ENCODE measurements around the gene RBM24.
A peak's percentile ranks its signal among the peaks of the same experiment; 100 is the strongest.

Gene RBM24

DNA sequence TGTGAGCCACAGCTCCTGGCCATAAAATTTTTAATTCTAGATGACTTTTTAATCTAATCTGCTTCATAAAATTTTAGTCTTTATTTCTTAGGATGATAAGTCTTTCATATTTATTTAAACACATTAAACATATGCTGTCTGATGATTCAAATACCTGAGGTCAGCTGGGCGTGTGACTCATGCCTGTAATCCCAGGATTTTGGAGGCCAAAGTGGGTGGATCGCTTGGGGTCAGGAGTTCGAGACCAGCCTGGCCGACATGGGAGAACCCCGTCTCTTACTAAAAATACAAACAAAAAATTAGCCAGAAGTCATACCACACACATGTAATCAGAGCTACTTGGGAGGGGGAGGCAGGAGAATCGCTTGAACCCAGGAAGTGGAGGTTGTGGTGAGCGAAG is 53.1 kb downstream of the RBM24 start:
- Histone ChIP-seq H2BK5ac (ENCODE audit: low read depth, low read length, poor library complexity, severe bottlenecking) (no peak overlapping the region), H3K27ac (ENCODE audit: low read length, poor library complexity, severe bottlenecking) (no peak overlapping the region), H3K4me3 (ENCODE audit: insufficient read depth in 1 of 2, low read depth in 1 of 2, low read length in 2 of 2) (no peak overlapping the region), H3K4ac (ENCODE audit: low read depth in 1 of 2, low read length in 2 of 2) (no peak overlapping the region), H4K91ac (ENCODE audit: low read length) (no peak overlapping the region), H3K18ac (ENCODE audit: low read depth in 1 of 2, low read length in 2 of 2) (no peak overlapping the region), H3K23ac (ENCODE audit: low read length in 2 of 2) (no peak overlapping the region), H4K8ac (ENCODE audit: low read length) (no peak overlapping the region), H2BK12ac (ENCODE audit: low read length in 2 of 2) (no peak overlapping the region), H2BK120ac (ENCODE audit: low read depth, low read length) (no peak overlapping the region), H3K4me2 (ENCODE audit: low read length, poor library complexity, severe bottlenecking) (no peak overlapping the region), H2AK5ac (ENCODE audit: low read length, severe bottlenecking) (no peak overlapping the region), H3K36me3 (ENCODE audit: control insufficient read depth in 1 of 2, insufficient read depth in 2 of 2, low read depth in 1 of 2, low read length in 2 of 2) (no peaks in the 10 kb centered on the region), H3K4me1 (ENCODE audit: control insufficient read depth, insufficient read depth, low read depth, low read length) (peaks cover 4% of the 10 kb centered on the region), H3K79me1 (replicated peaks; ENCODE audit: low read length, poor library complexity, severe bottlenecking) (no peaks in the 10 kb centered on the region), H2BK15ac (ENCODE audit: low read depth, poor library complexity, severe bottlenecking) (no peak overlapping the region), H3K9ac (ENCODE audit: low read length) (no peak overlapping the region), H3K27me3 (ENCODE audit: control insufficient read depth in 1 of 2, insufficient read depth in 1 of 2, low read length in 2 of 2) (no peaks in the 10 kb centered on the region), H2AFZ (ENCODE audit: low read depth, low read length) (no peak overlapping the region), H3K9me3 (ENCODE audit: control insufficient read depth, low read length) (no peaks in the 10 kb centered on the region), H3K14ac (ENCODE audit: low read length in 2 of 2) (no peak overlapping the region)
- 92% methylated on average over 3 of the region's 7 CpGs for WGBS
- no peak for DNase-seq

DNA sequence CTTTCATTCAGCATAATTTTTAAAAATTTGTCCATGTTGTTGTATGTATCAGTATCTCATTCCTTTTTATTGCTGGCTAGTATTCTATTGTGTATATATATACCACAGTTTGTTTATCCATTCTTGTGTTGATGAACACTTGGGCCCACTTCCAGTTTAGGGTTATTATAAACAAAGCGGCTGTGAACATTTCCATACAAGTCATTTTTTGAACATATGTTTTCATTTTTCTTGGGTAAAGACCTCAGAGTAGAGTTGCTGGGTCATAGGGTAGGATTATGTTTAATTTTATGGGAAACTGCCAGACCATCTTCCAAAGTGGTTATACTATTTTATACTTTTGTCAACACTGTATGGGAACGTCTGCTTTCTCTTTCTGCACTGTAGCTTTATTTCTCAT is 55.3 kb downstream of the RBM24 start:
- no peak overlapping the region for H3K4me2 ChIP-seq (ENCODE audit: low read length, poor library complexity, severe bottlenecking)
- H2BK120ac ChIP-seq (ENCODE audit: low read depth, low read length) = no peak overlapping the region
- H3K9me3 ChIP-seq (ENCODE audit: control insufficient read depth, low read length) = no peaks in the 10 kb centered on the region
- H4K8ac ChIP-seq (ENCODE audit: low read length) = no peak overlapping the region
- WGBS = 33% methylated on average over 1 of the region's 2 CpGs
- H2BK5ac ChIP-seq (ENCODE audit: low read depth, low read length, poor library complexity, severe bottlenecking) = no peak overlapping the region
- no peaks in the 10 kb centered on the region for H3K27me3 ChIP-seq (ENCODE audit: control insufficient read depth in 1 of 2, insufficient read depth in 1 of 2, low read length in 2 of 2)
- H4K91ac ChIP-seq (ENCODE audit: low read length) = no peak overlapping the region
- no peak overlapping the region for H3K18ac ChIP-seq (ENCODE audit: low read depth in 1 of 2, low read length in 2 of 2)
- no peak overlapping the region for H2BK12ac ChIP-seq (ENCODE audit: low read length in 2 of 2)
- H2BK15ac ChIP-seq (ENCODE audit: low read depth, poor library complexity, severe bottlenecking) = no peak overlapping the region
- no peaks in the 10 kb centered on the region for H3K79me1 ChIP-seq (replicated peaks; ENCODE audit: low read length, poor library complexity, severe bottlenecking)
- H3K4me3 ChIP-seq (ENCODE audit: insufficient read depth in 1 of 2, low read depth in 1 of 2, low read length in 2 of 2) = no peak overlapping the region
- no peak overlapping the region for H3K4ac ChIP-seq (ENCODE audit: low read depth in 1 of 2, low read length in 2 of 2)
- no peak overlapping the region for H3K23ac ChIP-seq (ENCODE audit: low read length in 2 of 2)
- H3K9ac ChIP-seq (ENCODE audit: low read length) = no peak overlapping the region
- no peak overlapping the region for H3K14ac ChIP-seq (ENCODE audit: low read length in 2 of 2)
- H3K4me1 ChIP-seq (ENCODE audit: control insufficient read depth, insufficient read depth, low read depth, low read length) = peaks cover 4% of the 10 kb centered on the region
- H2AFZ ChIP-seq (ENCODE audit: low read depth, low read length) = no peak overlapping the region
- H2AK5ac ChIP-seq (ENCODE audit: low read length, severe bottlenecking) = no peak overlapping the region
- no peak overlapping the region for H3K27ac ChIP-seq (ENCODE audit: low read length, poor library complexity, severe bottlenecking)
- peak; percentile 59 for DNase-seq
- H3K36me3 ChIP-seq (ENCODE audit: control insufficient read depth in 1 of 2, insufficient read depth in 2 of 2, low read depth in 1 of 2, low read length in 2 of 2) = no peaks in the 10 kb centered on the region

DNA sequence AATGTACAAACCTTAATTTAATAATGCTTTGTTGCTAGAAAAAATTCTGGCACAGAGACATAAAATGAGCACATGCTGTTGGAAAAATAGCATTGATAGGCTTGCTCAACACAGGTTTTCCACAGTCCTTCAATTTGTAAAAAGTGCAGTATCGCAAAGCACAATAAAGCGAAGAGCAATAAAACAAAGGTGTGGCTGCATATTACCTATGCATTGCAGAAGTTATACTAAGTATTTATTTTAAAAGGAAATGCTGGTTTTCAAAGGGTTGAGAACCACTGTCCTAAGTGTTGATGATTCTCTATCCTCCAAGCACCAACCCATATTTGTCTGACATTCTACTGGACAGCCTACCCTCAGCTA is 58.1 kb downstream of the RBM24 start:
- H3K27ac ChIP-seq (ENCODE audit: low read length, poor library complexity, severe bottlenecking) = no peak overlapping the region
- no peak overlapping the region for H2BK5ac ChIP-seq (ENCODE audit: low read depth, low read length, poor library complexity, severe bottlenecking)
- no peak overlapping the region for H3K9ac ChIP-seq (ENCODE audit: low read length)
- no peak overlapping the region for H2AK5ac ChIP-seq (ENCODE audit: low read length, severe bottlenecking)
- H2BK120ac ChIP-seq (ENCODE audit: low read depth, low read length) = no peak overlapping the region
- no peak for DNase-seq
- no peak overlapping the region for H2AFZ ChIP-seq (ENCODE audit: low read depth, low read length)
- no peak overlapping the region for H3K18ac ChIP-seq (ENCODE audit: low read depth in 1 of 2, low read length in 2 of 2)
- H3K4me2 ChIP-seq (ENCODE audit: low read length, poor library complexity, severe bottlenecking) = no peak overlapping the region
- no peaks in the 10 kb centered on the region for H3K79me1 ChIP-seq (replicated peaks; ENCODE audit: low read length, poor library complexity, severe bottlenecking)
- H3K9me3 ChIP-seq (ENCODE audit: control insufficient read depth, low read length) = no peaks in the 10 kb centered on the region
- H2BK12ac ChIP-seq (ENCODE audit: low read length in 2 of 2) = no peak overlapping the region
- no peak overlapping the region for H3K23ac ChIP-seq (ENCODE audit: low read length in 2 of 2)
- H2BK15ac ChIP-seq (ENCODE audit: low read depth, poor library complexity, severe bottlenecking) = no peak overlapping the region
- H4K91ac ChIP-seq (ENCODE audit: low read length) = no peak overlapping the region
- H3K36me3 ChIP-seq (ENCODE audit: control insufficient read depth in 1 of 2, insufficient read depth in 2 of 2, low read depth in 1 of 2, low read length in 2 of 2) = no peaks in the 10 kb centered on the region
- H3K4me1 ChIP-seq (ENCODE audit: control insufficient read depth, insufficient read depth, low read depth, low read length) = no peaks in the 10 kb centered on the region
- no peak overlapping the region for H3K4me3 ChIP-seq (ENCODE audit: insufficient read depth in 1 of 2, low read depth in 1 of 2, low read length in 2 of 2)
- no peaks in the 10 kb centered on the region for H3K27me3 ChIP-seq (ENCODE audit: control insufficient read depth in 1 of 2, insufficient read depth in 1 of 2, low read length in 2 of 2)
- H3K14ac ChIP-seq (ENCODE audit: low read length in 2 of 2) = no peak overlapping the region
- no peak overlapping the region for H4K8ac ChIP-seq (ENCODE audit: low read length)
- H3K4ac ChIP-seq (ENCODE audit: low read depth in 1 of 2, low read length in 2 of 2) = no peak overlapping the region
- WGBS = 100% methylated on average over 2 of the region's 2 CpGs

DNA sequence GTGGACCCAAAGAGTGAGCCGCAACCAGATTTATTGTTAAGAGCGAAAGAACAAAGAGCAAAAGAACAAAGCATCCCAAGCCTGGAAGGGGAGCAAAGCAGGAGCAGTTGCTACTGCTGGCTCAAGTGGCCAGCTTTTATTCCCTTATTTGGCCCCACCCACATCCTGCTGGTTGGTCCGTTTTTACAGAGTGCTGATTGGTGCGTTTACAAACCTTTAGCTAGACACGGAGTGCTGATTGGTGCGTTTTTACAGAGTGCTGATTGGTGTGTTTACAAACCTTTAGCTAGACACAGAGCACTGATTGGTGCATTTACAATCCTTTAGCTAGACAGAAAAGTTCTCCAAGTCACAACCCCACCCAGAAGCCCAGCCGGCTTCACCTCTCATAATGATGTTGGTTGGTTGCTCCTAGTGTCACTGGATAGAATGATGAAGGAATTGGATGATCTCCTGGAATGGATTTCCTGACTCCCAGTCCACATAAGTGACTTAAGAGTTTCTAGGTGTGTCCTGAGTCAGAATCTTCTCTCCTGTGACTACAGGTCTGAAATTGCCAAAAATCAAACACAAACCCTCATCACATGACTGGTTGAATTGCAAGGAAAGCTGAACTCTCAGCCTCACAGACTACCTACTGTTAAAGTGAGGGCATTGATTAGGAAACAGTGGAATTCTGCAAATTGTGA is 60.1 kb downstream of the RBM24 start:
- no peak overlapping the region for H2AK5ac ChIP-seq (ENCODE audit: low read length, severe bottlenecking)
- no peak overlapping the region for H3K9ac ChIP-seq (ENCODE audit: low read length)
- H3K27me3 ChIP-seq (ENCODE audit: control insufficient read depth in 1 of 2, insufficient read depth in 1 of 2, low read length in 2 of 2) = no peaks in the 10 kb centered on the region
- no peak overlapping the region for H3K4ac ChIP-seq (ENCODE audit: low read depth in 1 of 2, low read length in 2 of 2)
- H2BK120ac ChIP-seq (ENCODE audit: low read depth, low read length) = no peak overlapping the region
- H3K14ac ChIP-seq (ENCODE audit: low read length in 2 of 2) = no peak overlapping the region
- H3K4me2 ChIP-seq (ENCODE audit: low read length, poor library complexity, severe bottlenecking) = no peak overlapping the region
- no peaks in the 10 kb centered on the region for H3K4me1 ChIP-seq (ENCODE audit: control insufficient read depth, insufficient read depth, low read depth, low read length)
- H2BK15ac ChIP-seq (ENCODE audit: low read depth, poor library complexity, severe bottlenecking) = no peak overlapping the region
- H3K79me1 ChIP-seq (replicated peaks; ENCODE audit: low read length, poor library complexity, severe bottlenecking) = no peaks in the 10 kb centered on the region
- H2AFZ ChIP-seq (ENCODE audit: low read depth, low read length) = no peak overlapping the region
- no peak overlapping the region for H3K23ac ChIP-seq (ENCODE audit: low read length in 2 of 2)
- no peak overlapping the region for H2BK5ac ChIP-seq (ENCODE audit: low read depth, low read length, poor library complexity, severe bottlenecking)
- no peak overlapping the region for H3K4me3 ChIP-seq (ENCODE audit: insufficient read depth in 1 of 2, low read depth in 1 of 2, low read length in 2 of 2)
- H4K91ac ChIP-seq (ENCODE audit: low read length) = no peak overlapping the region
- WGBS = 100% methylated on average over 4 of the region's 7 CpGs
- no peak overlapping the region for H2BK12ac ChIP-seq (ENCODE audit: low read length in 2 of 2)
- no peak overlapping the region for H3K27ac ChIP-seq (ENCODE audit: low read length, poor library complexity, severe bottlenecking)
- no peak overlapping the region for H3K18ac ChIP-seq (ENCODE audit: low read depth in 1 of 2, low read length in 2 of 2)
- DNase-seq = no peak
- no peak overlapping the region for H4K8ac ChIP-seq (ENCODE audit: low read length)
- no peaks in the 10 kb centered on the region for H3K9me3 ChIP-seq (ENCODE audit: control insufficient read depth, low read length)
- no peaks in the 10 kb centered on the region for H3K36me3 ChIP-seq (ENCODE audit: control insufficient read depth in 1 of 2, insufficient read depth in 2 of 2, low read depth in 1 of 2, low read length in 2 of 2)

All from mesenchymal stem cell (in vitro differentiated cells and primary cell).